Muscle of arm (tissue), 12 donors: Measurements from ENCODE around the gene NCEH1. TPM values are rescaled to one million over a fixed set of nuclear protein-coding genes. Genes with fewer than 3 reads are reported as not detected.
"Not testable (repeated sequence)": the region's sequence is repeated elsewhere in the genome, so short reads cannot be mapped to it uniquely, and the experiment has no call there.

ENCODE experiments used
- DNase-seq: peaks from one replicate; pipeline ENCODE4 v3.0.0-alpha.2; 2013
- polyA plus RNA-seq, 12 donors: library from polyadenylated mRNA; unstranded; fragments of 120-200 nt; gene quantifications; one replicate each; pipeline ENCODE4 v1.2.1, GENCODE V29; 2013; ENCODE audit not compliant: insufficient read length in 12 of 12

NCEH1 gene
- polyA plus RNA-seq, 12 donors: 1.7 to 11.9 (median 2.1) TPM; not detected in 1

DNA sequence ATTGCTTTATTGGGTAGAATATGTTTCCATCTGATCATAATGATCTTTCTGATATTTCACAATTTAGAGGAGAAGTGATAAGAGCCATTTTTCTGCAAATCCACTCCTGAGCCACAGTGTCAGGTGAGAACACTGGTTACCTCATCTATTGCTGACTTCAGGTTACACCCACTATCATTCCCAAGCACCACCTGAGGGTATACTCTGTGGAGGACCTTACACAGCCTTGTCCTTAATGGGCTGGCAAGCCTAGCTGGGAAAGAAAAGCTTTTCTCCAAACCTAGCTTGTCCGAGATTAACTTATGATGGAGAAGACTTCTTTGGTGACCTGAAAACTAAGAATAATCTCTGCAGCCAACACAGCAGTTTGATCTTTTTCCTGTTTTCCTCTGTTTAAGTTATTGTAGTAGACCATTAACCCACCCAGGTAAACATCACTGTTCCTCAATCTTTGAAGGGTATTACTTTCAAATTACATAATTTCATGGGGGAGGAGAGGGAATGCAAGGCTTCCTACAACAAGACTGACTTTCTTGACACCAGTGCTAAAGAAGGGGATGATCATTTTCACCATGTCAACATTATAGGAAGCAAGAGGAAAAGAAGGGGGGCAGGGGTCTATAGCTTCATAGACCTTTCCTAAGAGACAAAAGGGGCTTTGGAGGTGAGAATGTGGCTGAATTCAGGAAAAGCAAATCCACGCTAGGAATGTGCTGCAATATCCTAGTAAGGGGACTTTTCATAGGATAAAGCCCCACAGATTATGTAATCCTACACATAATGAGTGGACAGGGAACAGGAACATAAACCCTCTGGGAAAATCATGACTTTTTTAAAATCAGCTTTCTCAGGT is 1.7 kb downstream of the NCEH1 start:
- no peak for DNase-seq

DNA sequence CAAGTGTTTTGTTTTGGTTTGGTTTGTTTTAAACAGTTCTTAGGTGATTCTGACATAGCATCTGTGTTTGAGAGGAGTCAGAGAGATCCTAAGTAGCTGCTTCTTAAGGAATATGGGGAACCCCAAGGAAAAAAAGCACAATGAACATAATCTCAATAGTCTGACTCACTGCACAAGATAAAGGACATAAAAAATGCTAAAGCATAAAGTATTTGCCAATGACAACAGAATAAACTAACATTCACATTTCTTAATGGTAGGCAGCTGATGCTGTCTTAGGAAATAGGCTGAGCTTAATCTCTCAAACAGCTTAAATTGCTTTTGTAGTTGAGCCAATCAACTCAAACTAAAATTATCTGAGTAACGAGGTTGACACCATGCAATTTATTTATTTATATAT is 2.9 kb downstream of the NCEH1 start:
- DNase-seq: no peak

DNA sequence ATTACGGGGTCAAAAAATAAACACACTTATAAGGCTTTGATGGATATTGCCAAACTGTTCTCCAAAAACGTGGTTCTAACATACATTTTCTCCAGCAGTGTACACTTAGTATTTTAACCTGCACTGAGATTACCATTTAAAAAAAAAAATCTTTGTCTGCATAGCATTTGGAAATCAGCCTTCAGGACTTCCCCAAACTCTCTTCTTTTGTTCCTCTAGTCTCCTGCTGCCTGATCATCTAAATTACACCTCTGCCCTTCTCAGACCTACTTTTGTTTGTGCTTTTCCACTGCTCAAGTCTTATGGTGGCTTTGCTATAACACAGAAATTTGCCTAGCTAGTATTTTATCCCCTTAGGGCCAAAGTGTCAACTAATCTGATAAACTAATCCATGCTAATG is 3.8 kb downstream of the NCEH1 start:
- DNase-seq: no peak

DNA sequence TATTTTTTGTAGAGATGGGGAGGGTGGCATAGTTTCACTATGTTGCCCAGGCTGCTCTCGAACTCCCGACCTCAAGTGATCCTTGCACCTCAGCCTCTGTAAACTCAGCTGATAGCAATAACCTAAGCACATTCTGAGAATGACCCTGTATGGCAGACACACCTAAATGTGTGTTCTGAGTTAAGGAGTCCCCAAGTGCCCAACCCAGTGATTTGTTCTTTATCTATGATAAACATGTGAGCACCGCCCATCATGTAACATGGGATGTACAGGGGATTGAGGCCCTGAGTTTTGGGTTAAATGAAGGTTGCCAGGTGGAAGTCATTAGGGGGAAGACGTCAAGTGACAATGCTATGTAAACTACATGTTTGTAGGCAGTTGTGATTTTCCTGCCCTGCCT is 5.7 kb downstream of the NCEH1 start:
- no peak for DNase-seq

DNA sequence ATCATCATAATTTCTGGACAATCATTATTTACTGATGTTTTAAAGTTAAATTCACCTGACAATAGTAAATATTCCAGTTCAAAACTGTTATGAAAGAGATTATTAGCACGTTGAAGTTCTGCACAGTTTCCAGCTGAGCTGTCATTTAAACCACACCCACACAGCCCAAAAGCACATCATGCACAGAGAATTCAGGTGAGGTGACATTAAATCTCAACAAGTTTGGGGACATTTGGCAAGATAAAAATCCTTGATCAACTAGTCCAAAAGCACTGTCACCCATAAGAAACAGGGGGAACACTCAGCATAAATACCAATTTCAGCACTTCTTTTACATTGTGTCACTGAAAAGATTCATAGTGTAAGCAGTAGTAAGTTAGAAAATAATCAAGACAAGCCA is 6.9 kb downstream of the NCEH1 start:
- no peak for DNase-seq

DNA sequence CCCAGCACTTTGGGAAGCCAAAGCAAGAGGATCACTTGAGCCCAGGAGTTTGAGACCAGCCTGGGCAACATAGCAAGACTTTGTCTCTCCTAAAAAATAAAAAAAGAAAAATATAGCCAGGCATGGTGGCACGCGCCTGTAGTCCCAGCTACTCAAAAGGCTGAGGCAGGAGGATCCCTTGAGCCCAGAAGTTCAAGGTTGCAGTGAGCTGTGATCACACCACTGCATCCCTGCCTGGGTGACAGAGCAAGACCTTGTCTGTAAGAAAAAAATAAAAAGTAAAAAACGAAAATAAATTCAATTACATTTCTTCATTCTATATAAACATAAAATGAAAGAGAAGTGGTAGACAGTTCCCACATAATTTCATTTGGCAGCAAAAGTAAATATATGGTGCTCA is 8.1 kb downstream of the NCEH1 start:
- not testable (repeated sequence) for DNase-seq

DNA sequence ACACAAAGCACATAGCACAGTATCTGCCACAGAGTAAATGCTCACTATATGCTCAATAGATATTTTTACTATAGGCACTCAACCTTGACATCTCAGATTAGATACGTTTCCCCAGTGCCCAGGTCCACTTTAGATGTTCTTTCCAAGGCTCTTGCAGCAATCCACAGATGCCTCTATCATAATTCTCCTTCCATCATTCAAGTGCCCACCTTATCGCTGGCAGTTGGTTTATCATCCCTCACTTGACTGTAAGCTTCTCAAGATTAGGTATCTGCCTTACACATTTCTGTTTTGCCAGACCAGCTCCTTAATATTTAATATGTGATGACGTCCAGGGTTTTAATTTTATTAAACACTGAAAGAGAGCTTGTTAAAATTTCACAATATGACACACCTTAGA is 8.6 kb downstream of the NCEH1 start:
- DNase-seq: no peak

DNA sequence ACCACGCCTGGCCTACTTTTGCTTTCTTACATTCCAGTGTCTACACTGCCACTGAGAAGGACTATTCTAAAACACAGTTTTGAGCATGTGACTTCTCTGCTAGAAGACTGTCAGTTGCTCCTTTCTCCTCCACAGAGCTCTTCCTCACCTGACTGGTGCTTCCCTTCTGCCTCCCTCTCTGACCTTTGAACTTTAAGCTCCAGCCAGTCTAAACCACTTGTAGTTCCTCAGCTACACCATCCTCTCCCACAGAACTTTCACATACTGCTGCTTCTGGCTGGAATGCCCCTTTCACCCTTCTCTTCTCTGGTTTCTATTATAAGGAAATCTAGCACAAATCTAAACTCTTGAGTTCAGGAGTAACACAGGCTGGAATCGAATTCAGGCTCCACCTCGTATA is 9.1 kb downstream of the NCEH1 start:
- no peak for DNase-seq

DNA sequence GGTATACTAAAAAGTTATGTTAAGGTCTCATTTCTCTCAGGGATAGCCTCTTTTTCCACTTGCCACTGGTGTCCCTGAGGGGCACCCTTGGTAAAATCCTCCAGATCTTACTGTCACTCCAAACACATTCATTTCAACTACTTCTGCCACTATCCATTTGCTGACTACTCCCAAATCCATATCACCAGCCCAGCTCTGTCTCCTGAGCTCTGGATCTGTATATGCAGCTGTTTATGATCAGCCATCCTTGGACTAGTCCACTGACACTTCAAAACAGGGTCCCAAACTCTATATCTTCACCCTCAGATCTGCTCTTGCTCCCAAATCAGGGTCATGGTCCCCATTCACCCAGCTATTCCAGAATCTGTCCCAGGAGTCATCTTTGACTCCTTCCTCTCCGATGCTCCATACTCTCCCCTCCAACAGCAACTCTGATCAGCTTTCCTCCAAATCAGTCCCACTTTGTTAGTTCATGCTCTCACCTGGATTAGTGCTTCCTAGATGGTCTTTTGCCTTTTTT is 9.9 kb downstream of the NCEH1 start:
- DNase-seq: no peak

DNA sequence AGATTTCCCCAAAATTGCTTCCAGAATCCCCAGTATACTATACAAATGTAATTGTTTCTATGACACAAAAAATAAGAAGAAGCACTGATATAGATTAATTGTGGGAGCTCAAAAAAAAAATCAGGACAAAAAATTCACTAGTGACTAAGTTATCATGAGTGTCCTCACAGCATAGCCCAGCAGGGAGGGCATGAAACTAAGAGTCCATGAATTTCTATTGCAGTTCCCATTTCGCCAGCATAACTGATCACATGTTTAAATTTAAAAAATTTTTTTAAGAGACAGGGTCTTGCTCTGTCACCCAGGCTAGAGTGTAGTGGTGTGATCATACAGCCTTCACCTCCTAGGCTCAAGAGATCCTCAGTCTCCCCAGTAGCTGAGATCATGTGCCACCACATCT is 10.6 kb downstream of the NCEH1 start:
- DNase-seq: no peak

DNA sequence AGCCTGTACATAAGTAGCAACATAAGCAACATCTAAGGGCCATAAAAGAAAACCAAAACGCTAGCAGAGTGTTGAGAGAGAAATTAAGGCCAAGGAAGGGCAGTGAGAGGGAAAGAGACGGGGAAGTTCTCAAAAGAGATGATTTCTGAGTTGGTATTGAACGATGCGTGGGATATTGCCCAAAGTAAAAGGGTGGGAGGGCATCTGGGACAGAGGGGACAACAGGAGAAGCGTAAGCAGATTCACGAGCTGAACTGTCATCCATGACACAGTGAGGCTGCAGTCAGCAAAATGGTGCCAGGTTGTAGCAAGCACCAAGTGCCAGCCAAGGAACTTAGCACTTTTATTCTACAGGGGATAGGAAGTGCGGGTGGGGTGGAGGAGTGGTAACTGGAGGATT is 11.8 kb downstream of the NCEH1 start:
- DNase-seq: no peak

DNA sequence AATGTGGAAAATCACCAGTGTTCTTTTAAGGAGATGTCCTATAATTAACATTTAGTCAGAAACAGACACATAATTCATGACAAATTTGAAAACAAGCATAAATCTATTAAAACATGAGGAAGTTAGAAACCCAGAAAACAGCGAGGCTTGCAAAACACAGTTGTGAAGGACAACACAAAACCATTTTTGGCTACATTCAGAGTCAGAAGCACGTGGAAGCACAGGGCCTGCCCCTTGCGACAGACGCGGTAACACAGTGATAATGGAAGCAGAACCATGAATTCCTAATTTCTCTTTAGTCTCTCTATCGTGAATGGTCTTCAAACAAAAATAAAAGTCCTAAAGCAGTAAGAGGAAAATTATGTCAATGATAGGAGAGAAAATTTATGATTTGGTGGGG is 12.2 kb downstream of the NCEH1 start:
- DNase-seq: no peak

DNA sequence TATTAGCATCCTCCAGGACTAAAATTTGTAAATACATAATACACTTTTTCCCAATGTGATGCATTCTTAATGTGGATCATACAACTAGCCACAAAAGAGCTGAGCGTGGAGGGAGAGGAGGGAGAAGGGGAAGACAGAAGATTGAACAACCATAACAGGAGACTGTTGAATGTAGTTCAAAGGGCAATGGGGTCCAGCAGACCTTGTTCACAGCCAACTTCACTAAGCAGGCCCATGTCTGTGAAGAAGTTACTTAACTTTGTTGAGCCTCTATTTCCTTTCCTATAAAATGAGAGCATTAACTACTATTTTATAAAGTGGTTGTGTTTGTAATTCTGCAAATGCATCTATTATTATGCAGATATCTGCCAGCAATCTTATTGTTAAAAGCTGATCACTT is 13.3 kb downstream of the NCEH1 start:
- no peak for DNase-seq

DNA sequence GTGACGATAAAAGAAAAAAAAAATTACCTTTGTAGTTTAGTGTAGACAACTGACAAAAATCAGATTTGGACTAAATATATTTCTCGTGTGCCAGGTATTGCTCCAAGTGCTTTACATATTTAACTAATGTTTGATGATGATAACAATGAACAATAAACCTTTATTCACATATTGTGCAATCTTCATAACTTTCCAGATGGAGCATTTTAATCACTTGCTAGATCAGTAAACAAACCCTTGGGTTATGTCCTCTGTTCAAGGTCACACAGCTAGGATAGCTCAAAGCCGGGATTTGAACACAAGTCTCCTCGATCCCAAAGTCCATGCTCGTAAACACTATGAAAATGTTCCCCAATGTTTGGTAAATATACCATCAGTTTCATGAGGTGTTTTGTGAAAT is 14.5 kb downstream of the NCEH1 start:
- DNase-seq: no peak

DNA sequence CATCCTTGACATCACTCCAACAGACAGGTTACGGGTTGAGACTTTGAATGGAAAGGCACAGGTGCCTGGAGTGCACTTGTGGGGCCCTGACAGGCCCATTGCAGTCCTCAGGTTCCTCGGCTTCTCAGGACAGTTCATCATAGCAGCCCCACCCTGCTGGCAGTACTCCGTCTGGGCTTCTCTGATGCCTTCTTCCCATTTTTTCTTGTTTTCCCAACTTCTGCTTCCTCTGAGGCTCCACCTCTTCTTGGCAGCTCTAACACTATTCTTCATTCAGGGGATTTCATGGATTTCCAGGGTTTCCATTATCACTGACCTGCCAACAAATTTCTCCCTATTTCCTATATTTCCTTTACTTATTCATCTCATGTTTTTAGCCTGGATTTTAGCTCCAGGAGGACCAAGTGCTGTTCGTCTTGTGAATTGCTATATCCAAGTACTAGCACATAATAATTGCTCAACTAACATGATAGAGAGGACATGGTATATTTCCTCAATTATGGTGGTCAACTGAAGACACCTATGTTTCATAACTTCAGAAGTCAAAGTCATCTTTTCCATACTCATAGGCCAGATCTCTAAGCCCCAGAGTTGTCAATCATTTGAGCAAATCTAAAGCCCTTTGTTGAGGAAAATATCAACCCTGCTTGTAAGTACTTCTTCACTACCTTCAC is 16.2 kb downstream of the NCEH1 start:
- no peak for DNase-seq

DNA sequence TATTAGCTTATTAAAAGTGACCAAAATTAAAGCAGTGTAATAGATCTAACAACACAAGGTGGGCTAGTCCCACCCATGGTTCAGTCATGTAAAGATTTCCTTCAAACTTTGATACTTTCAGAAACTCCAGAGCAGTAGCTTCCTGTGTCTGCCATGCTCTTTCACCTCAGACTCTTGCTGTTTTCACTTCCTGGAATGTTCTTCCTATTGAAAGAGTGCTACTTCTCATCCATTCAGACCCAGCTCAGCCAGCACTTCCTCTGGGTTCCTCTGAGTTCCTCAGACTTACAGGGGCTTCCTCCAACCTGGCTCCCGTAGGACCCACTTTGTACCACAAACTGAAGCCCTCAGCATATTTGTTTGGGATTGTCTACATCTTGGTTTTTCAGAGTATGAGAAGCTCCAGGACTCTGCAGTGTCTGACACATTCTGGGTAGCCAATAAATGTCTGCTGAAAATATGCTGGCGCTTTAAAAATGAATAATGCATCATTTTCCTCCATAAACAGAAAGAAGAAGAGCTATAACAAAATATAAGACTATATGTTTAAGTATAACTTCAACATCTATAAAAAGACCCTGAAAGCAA is 18.0 kb downstream of the NCEH1 start:
- DNase-seq: no peak

DNA sequence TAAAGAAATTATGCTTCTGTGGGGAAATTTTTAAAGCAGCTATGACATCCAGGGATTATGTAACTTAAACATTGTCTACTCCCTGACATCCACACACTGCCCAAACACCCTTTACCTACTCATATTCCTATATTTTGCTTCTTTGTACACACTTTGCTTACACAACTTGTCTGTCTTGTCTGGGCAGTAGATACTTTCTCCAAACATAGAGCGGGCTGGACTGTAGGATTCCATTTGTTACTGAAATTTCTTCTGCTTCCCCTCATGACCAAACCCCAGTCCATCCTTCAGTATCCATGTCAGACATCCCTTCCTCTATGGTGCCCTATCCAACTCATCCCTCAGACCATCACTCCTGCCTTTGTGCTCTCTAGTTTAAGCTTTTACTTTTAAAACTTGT is 19.9 kb downstream of the NCEH1 start:
- no peak for DNase-seq

DNA sequence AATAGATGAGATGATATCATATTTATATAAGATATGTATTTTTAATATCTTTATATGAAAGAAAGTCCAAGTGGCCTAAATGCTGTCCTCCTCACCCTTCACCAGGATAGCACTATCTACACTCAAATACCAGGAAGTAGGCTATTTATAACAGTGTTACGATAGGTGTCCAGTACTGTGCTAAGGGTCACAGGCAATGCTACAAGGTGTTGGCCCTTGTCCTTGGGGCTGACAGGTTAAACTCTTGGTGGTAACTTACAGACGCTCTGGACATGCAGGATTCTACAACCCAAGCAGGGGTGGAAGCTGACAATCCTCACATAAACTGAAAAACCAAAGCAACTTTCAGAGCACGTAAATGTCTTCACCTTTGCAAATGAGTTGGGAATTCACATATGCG is 22.3 kb downstream of the NCEH1 start:
- DNase-seq: no peak

DNA sequence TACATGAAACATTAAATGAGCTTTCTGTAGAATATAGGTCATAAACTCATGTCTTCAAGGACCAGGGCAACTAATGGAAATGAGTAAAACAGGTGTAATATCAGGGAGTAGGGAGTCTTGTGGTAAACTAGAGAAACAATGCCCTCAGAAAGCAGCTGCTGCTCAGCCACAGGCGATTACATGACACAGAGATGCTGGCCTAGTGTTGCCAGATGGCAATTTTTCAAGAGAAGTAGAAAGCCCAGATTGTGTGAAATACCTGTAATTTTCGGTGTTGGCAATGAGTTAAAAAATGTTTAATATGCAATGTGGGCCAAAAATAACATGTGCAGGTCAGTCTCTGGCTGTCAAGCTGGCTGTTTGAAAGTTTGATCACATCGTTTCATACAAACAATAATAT is 23.4 kb downstream of the NCEH1 start:
- no peak for DNase-seq

DNA sequence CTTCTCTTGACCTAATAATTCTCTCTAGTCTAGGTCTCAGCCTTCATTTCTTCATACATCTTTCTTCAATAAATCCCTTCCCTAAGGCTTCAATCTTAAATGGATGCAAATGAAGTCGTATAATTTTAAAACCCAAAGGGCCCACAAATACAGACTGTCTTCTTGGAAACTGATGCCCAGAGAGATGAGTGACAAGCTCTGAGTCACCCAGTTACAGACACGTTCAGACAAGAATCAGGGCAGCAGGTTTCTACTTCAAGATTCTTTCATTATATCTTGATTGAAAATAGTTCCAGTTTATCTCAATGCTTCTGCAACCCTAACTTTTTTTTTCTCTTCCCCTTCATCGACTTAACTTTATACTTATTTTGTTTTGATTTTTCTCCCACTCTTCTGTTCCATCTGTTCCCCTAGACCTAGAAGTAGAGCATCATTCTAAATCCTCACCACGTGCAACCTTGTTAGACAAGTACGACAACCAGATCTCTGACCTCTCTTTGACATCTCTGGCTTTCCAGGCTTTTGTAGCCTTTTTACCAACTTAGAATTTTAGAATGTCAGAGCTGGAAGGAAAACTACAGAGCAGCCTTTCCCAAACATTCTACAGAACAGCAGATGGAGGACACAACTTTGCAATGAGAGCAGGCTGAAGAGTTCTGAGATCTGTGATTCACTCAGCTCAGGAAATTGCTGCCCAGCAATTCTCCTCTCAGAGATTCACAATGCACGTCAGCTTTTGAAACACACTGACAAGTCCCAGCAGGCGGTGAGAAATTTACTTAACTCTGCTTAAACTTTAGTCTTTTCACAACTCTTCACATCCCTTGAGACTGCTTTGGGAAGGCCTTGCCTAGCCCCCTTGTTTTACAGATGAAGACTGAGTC is 25.3 kb downstream of the NCEH1 start:
- DNase-seq: no peak

DNA sequence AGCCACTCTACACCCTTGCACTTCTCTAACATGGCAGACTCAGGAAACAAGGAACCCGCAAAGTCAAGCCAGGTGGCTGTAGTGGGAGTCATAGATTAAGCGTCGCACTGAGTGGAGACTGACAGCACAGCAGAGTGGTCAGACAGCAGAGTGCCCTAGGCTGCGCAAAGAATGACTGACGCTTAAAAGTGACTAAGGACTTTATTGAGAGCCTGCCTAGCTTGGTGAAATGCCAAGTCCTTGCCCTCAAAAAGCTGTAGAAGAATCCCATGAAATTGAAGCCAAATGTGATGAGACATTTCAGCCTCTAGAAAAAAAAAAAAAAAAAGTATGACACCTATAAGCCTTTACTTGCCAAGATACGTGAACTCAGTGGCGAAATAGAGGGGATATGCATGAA is 30.2 kb downstream of the NCEH1 start:
- no peak for DNase-seq

DNA sequence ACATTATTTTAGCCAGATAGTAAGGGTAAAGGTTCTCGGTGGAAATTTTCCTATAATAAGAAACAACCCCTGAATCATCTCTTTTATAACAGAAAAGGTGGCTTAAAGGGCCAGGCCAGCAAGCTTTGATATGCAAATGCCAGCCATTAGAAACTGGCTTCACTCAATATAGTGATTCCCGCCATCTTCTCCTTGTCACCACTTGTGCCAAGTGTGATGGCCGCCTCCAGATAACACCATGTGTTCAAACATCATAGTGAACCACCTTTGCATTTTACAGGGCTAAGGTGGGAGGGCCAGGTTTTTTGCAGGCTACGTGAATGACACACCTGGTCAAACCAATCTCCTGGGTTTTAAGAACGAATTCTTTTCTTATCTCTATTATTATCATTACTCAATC is 31.3 kb downstream of the NCEH1 start:
- no peak for DNase-seq
